Measurements from ENCODE around the gene DLL4.
"Not testable (repeated sequence)": the region's sequence is repeated elsewhere in the genome, so short reads cannot be mapped to it uniquely, and the experiment has no call there.

DLL4 gene

DNA sequence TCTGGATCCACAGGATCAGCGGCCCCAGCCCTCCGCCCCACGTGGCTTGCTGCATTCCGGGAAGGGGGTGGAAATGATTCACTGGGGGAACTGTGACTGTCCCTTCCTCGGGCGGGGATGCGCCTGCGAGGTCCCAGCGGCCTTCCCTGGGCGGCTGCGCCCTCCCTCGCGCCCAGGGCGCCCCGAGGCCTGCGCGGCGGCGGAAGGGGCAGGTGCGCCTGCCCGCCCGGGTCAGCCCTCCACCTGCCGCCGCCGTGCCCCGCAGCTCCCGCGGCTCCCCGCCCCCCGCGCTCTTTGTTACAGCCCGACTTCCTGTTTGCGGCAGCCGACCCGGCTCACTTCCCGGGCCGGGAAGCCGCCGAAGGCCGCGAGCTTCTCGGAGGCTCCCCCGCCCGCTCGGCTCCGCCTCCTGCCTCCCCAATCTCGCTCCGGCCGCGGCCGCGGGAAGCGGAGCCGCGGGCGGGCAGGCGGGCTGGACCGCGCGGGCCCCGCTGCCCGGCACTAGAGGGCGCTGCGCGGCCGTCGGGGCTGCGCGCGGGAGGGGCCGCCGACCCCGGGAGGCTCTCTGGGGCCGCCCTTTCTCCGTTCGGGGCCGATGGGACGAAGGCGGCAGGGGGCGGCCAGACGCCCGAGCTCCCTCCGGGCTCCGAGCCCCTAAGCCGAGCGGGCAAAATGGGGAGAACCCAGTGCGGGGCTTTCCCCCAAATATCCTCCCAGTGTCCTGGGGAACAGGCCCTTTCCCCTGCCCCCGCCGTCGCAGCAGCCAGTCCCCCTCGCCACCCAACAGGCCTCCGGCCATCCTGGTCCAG is 12.6 kb downstream of the DLL4 start:
- peak in 46 of 58 donors; percentile 12 to 84 (median 48) for DNase-seq

DNA sequence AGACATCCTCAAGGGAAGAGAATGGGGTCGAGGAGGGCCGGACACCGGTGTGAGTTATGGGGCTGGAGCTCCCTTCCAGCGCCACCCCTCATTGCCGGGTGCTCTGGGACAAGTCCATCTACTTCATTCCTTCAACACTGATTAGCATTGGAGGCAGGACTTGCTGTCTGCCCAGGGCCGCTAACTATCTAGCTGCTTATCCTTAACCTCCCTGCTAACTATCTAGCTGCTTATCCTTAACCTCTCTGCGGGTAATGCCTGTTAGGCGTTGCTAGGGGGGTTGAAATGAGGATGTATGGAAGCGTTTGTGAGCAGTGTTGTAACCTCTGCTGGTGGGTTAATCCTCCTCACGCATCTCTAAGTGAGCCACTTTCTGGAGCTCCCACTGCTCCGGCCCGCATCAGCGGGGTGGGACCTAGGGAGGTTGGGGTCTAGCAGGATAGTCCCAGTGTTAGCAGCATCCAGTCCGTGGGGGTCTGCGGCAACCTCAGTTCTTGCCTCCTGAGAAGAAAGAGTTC is 13.3 kb downstream of the DLL4 start:
- DNase-seq: no peak

DNA sequence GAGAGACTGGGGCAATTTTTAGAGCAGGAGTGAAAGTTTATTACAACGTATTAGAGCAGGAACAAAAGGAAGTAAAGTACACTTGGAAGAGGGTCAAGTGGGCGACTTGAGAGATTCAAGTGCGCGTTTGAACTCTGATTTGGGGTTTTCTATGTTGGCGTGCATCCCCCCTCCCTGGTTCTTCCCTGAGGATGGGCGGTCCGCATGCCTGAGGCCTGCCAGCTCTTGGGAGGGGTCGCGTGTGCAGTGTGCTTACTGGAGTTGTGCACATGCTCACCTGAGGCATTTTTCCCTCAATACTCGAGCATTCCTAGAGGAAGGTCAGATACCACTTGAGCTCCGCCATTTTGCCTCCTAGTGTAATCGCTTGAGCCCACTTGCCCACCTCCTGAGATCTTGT is 13.7 kb downstream of the DLL4 start:
- DNase-seq: no peak

DNA sequence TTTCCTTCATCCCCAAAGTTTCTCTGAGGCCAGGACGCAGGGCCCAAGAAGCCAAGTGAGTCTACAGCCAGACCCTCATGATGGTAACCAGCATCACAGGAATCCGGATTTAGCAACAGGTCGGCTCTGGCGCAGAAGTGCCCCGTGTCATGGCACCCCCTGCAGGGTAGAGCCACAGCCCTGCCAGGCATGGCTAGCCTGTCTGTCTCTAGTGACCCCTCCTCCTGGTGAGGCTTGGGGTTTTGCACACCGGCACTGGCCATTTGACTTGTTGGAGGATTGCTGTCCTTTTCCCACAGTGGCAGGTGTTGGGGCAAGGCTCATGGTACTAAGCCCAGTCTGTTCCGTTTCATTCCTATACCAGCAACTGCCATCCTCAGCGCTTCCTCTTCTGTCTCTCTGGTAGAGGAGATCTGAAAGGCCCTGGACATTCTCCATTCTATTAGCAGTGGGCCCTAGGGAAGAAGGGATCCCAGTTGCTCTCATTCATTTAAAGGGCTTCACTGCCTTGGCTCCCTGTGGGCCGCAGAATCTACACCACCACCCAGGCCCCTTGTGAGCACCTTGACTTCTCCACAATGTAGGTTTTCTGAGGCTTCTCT is 14.7 kb downstream of the DLL4 start:
- DNase-seq: no peak

DNA sequence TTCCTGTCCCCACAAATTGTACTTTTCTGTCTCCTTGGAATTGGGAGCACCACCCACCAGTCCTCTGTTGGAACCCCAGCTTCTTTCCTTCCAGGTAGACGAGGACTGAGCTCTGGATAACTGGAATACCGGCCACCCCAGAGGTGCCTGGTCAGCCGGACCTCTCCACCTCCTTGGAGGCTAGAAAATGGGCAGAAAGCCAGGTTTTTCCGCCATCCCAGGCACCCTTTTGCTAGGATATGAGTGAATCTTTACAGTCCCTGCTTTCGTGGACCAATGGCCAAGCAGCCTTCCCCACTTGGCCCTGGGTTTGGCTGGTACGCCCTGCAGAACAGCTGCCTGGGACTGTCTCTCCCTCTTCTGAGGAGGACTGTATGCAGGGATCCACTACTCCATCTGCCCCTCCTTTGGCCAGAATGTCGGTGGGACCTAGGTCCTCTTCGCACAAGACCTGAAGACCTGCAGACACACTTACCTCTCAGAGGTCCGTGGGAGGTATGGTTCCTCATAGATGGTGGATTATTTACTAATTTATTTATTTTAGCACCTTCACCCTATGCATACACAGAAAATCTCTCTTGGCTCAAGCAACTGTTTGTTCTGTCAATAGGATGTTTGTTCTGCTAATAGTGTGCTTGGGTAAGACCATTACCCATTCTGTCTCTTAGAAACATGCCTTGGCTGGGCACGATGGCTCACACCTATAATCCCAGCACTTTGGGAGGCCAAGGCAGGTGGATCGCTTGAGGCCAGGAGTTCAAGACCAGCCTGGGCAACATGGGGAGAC is 15.6 kb downstream of the DLL4 start:
- DNase-seq: no peak

DNA sequence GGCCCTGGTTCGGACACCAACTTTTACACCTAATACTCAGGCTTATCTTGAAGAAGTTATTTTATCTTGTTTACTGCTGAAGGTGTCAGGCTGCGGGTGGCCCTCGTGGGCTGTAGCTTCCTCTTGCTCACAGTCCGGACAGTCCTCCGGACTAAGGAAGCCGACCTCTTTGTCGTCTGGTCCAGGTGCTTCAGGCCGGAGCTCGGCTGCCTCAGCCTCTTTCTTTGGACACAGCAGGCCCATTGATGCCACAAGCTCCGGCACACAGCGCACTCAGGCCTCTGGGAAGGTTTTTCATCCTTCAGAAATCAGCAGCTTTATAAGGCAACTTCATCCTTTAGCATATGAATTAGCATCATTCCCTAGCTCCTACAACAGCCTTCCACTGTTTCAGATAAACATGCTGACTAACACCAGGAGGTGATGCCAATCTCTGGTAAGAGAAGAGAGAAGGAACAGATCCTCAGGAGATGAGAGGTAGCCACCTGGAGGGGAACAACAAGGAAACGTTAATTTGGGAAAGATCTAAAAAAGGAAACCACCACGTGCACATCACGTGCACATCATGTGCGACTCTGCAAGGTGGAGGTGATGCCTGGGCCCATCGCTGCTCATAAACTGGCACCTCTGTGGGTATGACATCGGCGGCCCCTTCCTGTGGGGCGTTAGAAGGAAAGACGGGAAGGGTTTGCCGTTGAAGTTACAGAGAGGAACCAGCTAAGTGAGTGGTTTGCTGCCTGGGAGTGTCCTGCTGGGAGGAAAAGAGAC is 19.8 kb downstream of the DLL4 start:
- DNase-seq: no peak

DNA sequence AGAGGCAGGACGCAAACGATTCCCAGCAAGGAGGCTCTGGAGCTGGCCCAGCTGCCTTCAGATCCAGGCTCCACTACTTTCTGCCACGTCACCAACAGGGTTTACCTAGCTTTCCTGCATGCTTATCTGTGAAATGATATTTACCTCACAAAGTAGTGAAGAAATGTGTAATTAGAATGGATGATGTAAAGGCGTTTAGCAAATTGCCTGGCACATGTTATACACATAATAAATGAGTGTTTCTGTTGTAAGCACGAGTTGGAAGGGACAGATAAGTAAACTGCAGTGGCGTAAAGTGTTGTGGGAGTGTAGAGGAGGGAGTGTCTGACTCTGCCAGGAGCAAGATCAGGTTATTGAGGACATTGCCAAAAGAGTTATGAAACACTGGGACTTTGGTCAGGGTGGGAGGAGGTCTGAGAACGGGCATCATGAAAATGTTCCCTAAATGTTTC is 20.6 kb downstream of the DLL4 start:
- DNase-seq: no peak

DNA sequence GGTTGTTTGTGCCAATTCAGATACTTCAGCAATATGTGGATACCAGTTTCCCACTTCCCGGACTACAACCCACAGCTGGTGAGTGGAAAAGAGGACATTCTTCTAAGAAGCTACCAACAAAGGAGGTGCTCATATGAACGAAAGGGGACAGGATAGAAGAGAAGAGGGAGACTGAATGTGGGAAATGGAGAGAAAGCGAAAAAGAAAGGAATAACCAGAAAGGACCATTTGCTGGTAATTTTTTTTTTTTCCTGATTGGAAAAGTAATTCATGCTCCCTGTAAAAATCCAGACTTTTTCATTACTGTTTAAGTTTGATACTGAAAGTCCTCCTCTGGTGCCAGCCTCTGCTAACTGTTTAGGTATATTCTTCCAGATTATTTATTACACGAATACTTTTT is 22.6 kb downstream of the DLL4 start:
- DNase-seq: no peak

DNA sequence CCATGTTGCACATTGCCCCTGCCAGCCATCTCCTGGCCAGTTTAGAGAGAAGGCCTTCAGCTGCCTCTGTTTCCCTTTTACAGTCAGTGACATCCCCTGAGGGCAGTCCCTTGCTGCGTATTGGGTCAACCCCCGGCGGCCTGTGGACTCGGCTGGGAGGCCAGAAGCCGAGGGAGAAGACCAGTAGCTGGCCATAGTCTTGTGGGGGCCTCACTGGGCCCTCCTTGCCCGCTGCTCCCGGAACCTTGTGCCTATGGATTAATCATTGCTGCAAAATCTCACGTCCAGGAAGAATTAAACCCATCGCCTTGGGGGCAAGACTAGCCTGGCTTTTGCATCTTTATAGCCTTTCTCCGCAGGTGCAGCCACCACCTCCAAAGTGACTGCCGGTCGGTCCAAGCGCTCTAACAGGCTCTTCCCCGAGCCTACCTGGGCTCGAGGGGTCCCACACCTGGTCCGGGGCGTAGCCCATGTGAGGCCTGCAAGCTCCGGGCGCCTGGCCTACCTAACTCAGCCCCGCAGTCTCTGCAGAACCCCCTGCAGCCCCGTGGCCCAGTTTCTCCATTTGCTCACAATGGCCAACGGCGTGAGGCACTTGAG is 23.3 kb downstream of the DLL4 start:
- DNase-seq: no peak

DNA sequence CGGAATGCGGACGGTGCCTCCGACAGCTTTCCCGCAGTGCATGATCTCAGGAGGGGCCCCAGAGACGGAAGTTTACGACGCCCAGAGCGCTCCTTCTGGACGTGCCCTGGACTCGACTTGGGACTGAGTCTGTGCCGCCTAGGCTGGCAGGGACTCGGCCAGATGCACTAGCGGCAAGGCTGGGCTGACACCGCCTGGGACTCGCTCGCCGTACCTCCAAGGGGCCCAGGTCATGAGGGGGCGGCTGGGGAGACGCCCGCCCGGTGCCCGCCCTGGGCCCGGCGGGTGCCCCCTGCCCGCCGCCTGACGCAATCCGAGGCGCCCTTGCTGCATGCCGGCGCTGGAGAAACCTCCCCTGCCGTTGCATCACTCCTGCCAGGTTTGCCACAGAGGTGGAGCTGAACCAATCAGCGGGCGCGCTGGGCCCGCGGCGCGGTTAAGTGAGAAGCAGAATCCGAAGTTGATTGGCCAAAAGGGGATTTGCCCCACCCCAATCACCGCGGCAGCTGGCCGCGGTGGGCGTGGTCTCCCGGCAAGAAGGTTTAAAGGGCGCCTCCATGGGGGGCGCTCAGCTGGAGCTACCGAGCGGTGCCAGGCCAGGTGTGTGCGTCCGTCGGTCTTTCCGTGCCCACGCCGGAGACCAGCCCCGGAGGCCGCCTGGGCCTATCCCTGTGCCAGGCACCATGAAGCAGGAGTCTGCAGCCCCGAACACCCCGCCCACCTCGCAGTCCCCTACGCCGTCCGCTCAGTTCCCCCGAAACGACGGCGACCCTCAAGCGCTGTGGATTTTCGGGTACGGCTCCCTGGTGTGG is 24.0 kb downstream of the DLL4 start, which contains the start of gene CHAC1:
TSS of gene CHAC1 (plus strand) at position 571 of the 812 bp plus-strand sequence. CDS start at position 684, 113 bp downstream.
- DNase-seq: peak; percentile 40 to 97 (median 89)

DNA sequence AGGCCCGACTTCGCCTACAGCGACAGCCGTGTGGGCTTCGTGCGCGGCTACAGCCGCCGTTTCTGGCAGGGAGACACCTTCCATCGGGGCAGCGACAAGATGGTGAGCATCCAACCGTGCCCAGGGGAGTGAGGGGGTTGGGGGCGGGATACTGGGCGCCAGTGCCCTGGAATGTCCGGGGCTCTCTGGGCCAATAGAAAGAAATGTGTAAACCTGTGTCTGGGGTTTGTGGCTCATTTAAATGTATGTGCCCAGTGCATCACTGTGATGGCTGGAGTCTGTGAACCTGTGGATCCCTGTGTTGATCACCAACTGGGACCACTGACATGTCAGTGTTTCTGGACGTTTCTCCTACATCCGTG is 24.6 kb downstream of the DLL4 start:
- no peak for DNase-seq

DNA sequence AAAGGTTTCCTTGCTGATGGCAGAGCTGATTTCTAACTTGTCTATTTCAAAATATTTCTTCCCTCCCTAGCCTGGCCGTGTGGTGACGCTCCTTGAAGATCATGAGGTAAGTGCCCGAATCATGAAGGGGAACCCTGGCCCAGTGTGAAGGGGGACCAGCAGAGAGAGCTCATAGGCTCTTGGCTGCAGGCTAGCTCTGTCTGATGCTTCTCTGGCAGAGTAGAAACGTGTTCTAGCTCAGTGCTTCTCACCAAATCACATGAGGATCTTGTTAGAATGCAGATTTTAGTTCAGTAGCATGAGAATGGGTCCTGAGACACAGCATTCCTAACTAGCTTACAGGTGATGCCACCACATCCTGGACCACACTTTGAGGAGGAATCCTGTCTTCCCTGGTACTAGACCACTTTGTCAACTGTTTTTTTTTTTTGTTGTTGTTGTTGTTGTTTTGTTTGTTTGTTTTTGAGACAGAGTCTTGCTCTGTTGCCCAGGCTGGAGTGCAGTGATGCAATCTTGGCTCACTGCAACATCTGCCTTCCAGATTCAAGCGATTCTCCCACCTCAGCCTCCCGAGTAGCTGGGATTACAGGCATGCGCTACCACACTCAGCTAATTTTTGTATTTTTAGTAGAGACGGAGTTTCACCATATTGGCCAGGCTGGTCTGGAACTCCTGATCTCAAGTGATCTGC is 25.2 kb downstream of the DLL4 start:
- DNase-seq: not testable (repeated sequence)

DNA sequence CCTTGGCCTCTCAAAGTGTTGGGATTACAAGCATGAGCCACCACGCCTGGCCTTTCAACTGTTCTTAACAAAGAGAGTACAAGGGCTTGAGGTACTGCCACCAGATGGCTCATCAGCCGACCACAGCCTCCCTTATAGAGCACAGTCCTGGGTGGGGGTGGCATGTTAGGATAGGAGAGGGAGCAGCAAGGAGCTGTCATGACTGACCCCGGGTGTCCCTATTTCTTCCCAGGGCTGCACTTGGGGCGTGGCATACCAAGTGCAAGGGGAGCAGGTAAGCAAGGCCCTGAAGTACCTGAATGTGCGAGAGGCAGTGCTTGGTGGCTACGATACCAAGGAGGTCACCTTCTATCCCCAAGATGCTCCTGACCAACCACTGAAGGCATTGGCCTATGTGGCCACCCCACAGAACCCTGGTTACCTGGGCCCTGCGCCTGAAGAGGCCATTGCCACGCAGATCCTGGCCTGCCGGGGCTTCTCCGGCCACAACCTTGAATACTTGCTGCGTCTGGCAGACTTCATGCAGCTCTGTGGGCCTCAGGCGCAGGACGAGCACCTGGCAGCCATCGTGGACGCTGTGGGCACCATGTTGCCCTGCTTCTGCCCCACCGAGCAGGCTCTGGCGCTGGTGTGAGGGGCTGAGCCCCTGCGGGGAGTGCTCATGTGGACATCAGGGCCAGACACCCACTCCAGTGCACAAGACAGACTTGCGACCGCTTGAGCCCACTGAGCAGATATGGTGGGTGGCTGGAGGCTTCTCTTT is 26.2 kb downstream of the DLL4 start:
- DNase-seq: no peak

DNA sequence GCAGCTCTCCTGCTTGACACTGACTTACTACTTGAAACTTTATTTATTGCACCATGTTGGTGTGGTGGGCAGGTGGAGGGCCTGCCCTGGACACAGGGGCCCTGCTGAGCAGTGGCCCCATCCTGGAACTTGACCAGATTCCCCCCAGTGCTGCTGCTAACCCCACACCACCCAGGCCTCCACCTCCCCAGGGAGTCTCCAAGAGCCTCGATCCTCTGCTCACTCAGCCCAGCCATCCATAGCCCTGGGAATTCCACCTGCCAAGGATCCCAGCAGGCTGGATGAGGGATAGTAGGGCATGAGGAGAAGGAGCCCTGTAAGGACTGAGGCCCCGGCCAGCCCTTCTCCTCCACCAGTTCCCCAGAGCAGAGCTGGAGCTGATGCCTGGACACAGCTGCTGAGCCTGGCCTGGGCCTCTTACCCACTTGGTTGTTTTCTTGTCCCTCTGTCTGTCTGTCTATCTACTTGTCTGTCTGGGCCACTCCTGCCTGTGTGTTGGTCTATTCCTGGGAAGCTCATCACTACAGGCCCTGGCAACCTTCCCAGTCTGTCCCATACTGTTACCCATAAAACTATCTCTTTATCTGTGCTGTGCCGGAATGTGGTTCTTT is 26.9 kb downstream of the DLL4 start:
- DNase-seq: no peak

DNA sequence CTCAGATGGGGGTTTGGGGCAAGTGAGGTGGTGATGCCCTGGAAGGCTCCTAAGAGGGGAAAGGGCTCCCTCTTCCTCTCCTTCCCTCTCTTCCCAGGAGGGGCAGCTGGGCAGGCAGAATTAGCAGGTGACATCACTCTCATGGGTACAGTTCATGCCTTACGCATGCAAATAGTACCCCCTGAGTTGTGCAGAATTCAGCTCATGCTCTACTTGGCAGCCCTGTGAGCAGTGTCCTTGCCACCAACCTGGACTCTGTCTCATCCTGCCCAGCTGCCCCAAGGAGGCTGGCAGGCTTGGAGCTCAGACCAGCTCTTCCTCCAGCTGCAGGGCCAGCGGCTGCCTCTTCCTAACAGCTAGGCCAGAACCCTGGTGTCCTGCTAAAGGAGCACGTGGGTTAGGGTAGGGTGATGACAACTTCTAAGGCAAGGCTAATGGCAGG is 27.4 kb downstream of the DLL4 start:
- DNase-seq: no peak

DNA sequence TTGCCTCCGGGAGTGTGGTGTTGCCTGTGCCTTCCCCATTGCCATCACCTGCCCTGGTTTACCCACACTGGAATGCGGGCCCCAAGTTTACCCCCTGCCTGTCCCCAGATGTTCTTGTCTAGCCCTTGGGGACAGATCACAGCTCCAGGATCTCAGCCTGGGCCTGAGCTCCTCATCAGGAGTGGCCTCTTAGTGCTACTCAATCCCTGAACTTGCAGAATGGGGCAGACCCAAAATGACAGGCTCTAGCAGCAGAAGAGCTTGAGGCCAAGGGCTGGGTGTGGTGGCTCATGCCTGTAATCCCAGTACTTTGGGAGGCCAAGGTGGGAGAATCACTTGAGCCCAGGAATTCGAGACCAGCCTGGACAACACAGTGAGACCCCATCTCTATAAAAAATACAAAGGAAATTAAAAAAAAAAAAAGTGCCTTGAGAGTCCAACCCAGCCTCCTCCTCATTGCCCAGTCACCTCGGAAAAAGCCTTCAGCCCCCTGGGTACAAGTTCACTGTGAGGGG is 28.0 kb downstream of the DLL4 start:
- DNase-seq: no peak

DNA sequence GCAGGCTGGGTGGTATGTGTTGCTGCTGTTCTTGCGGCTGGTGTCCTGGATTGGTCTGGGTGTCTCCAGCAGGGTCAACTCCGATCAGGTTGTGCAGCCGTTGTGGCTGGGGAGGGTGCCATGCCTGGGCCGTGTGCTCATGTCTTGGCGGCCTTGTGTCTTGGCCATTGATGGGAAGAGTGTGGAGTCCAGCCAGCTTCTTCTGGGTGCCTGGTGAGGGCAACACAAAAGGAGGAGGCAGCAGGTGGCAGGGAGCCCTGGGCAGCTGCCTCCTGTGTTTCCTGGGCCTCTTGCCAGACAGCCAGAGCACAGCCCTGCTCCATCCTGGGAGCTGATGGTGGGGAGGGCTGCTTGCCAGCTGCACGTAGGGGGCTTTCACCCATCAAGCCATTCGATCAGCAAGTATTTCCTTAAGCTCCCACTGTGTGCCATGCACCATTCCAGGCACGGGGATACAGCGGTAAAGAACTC is 28.5 kb downstream of the DLL4 start:
- peak in 32 of 58 donors; percentile 7 to 51 (median 30) for DNase-seq
